Peyer's patch (tissue), 4 donors: ENCODE results near the gene SRSF7.
A peak's percentile ranks its signal among the peaks of the same experiment; 100 is the strongest.

Experiments
- CTCF ChIP-seq, 6 experiments: fragments of 450-650 bp in 4 of 6; fragments of 200-600 bp in 2 of 6; sonication (generic) in 1 of 6; IDR thresholded peaks; one replicate each; pipeline ENCODE4 v1.5.1; 2017 to 2019; ENCODE audit warnings: antibody characterized with exemption in 6 of 6, mild to moderate bottlenecking in 3 of 6, moderate library complexity in 1 of 6
- POLR2A ChIP-seq, 2 donors: fragments of 450-650 bp; IDR thresholded peaks; one replicate each; pipeline ENCODE4 v1.5.1; 2017; ENCODE audit warnings: antibody characterized with exemption in 2 of 2, mild to moderate bottlenecking in 2 of 2, moderate library complexity in 2 of 2

GRCh38 chr2:38740851-38741731, 10.1 kb downstream of the SRSF7 start:
- TF ChIP-seq CTCF (IDR thresholded peaks at IDR 0.05) (peak; percentile 53 to 92 (median 76)), POLR2A (IDR thresholded peaks at IDR 0.05) (no peak)
